ENCODE results near the gene RPUSD2. TPM values are rescaled to one million over a fixed set of nuclear protein-coding genes. Genes with fewer than 3 reads are reported as not detected.
"Not testable (repeated sequence)": the region's sequence is repeated elsewhere in the genome, so short reads cannot be mapped to it uniquely, and the experiment has no call there.

RPUSD2 gene
- total RNA-seq, 1 experiment from 2014 or later, result 22.8 TPM

GRCh38 chr15:40565333-40566238, 3.5 kb upstream of the RPUSD2 start:
- DNase-seq (ENCODE audit: low read depth), result no peak

- peak; percentile 54 for DNase-seq (ENCODE audit: low read depth)
Measured at GRCh38 chr15:40567111-40567510, 2.0 kb upstream of the RPUSD2 start.

- DNase-seq (ENCODE audit: low read depth), result no peak
Measured at GRCh38 chr15:40575113-40575512, 6.0 kb downstream of the RPUSD2 start.

GRCh38 chr15:40576914-40577313, 7.8 kb downstream of the RPUSD2 start:
- DNase-seq (ENCODE audit: low read depth), result not testable (repeated sequence)

- no peak for DNase-seq (ENCODE audit: low read depth)
Measured at GRCh38 chr15:40578892-40579291, 9.8 kb downstream of the RPUSD2 start.

GRCh38 chr15:40581796-40582195, 12.7 kb downstream of the RPUSD2 start:
- DNase-seq (ENCODE audit: low read depth), result not testable (repeated sequence)

GRCh38 chr15:40582726-40583246, 13.7 kb downstream of the RPUSD2 start:
- DNase-seq (ENCODE audit: low read depth), result peak; percentile 53

GRCh38 chr15:40584191-40584590, 15.1 kb downstream of the RPUSD2 start:
- DNase-seq (ENCODE audit: low read depth), result no peak

GRCh38 chr15:40590667-40591050, 21.6 kb downstream of the RPUSD2 start:
- no peak for DNase-seq (ENCODE audit: low read depth)

- DNase-seq (ENCODE audit: low read depth), result no peak
Measured at GRCh38 chr15:40591389-40591788, 22.3 kb downstream of the RPUSD2 start.

GRCh38 chr15:40593165-40593564, 24.1 kb downstream of the RPUSD2 start:
- no peak for DNase-seq (ENCODE audit: low read depth)

GRCh38 chr15:40593588-40594428, 24.7 kb downstream of the RPUSD2 start, which contains the start of gene KNL1:
TSS of gene KNL1 (plus strand) at chr15:40594249. CDS start at chr15:40602932, 8,683 bp downstream.
- peak; percentile 94 for DNase-seq (ENCODE audit: low read depth)

GRCh38 chr15:40594429-40594836, 25.3 kb downstream of the RPUSD2 start:
- DNase-seq (ENCODE audit: low read depth), result no peak

GRCh38 chr15:40595219-40595618, 26.1 kb downstream of the RPUSD2 start:
- no peak for DNase-seq (ENCODE audit: low read depth)

GRCh38 chr15:40595773-40596172, 26.7 kb downstream of the RPUSD2 start:
- DNase-seq (ENCODE audit: low read depth), result no peak

GRCh38 chr15:40597024-40597423, 27.9 kb downstream of the RPUSD2 start:
- no peak for DNase-seq (ENCODE audit: low read depth)

GRCh38 chr15:40598126-40598525, 29.0 kb downstream of the RPUSD2 start:
- DNase-seq (ENCODE audit: low read depth), result no peak

GRCh38 chr15:40598672-40599071, 29.6 kb downstream of the RPUSD2 start:
- no peak for DNase-seq (ENCODE audit: low read depth)

GRCh38 chr15:40600956-40601355, 31.9 kb downstream of the RPUSD2 start:
- DNase-seq (ENCODE audit: low read depth), result no peak

GRCh38 chr15:40603935-40604334, 34.8 kb downstream of the RPUSD2 start:
- no peak for DNase-seq (ENCODE audit: low read depth)

- DNase-seq (ENCODE audit: low read depth), result no peak
Measured at GRCh38 chr15:40613080-40613479, 44.0 kb downstream of the RPUSD2 start.

- DNase-seq (ENCODE audit: low read depth), result no peak
Measured at GRCh38 chr15:40618023-40618422, 48.9 kb downstream of the RPUSD2 start.

All from HT1080 (cell line).